Adrenal gland (tissue), 12 donors: ENCODE measurements around the gene TJP2. TPM values are rescaled to one million over a fixed set of nuclear protein-coding genes. Genes with fewer than 3 reads are reported as not detected.

Source experiments
- DNase-seq, 7 donors: peaks; one replicate each; pipeline ENCODE4 v3.0.0-alpha.2; 2019 to 2020
- H3K27ac ChIP-seq, 5 donors: fragments of 200-600 bp; sonication (generic) in 4 of 5; 1 replicate in 3 of 5; 2 replicates in 2 of 5; pipeline versions ENCODE4 v1.5.1 to v1.8.0; 2016 to 2020; ENCODE audit warnings: mild to moderate bottlenecking in 1 of 5
- H3K27me3 ChIP-seq: fragments of 200-600 bp; 2 replicates; pipeline ENCODE4 v1.8.0; 2021
- H3K36me3 ChIP-seq, 2 donors: fragments of 200-600 bp; replicated peaks in 1 of 2; 1 replicate in 1 of 2; 2 replicates in 1 of 2; pipeline versions ENCODE4 v1.5.1 to v1.8.0; 2018 to 2022
- H3K4me1 ChIP-seq, 2 donors: fragments of 200-600 bp; replicated peaks in 1 of 2; 1 replicate in 1 of 2; 2 replicates in 1 of 2; pipeline versions ENCODE4 v1.5.1 to v1.8.0; 2018 to 2021
- H3K4me3 ChIP-seq, 4 donors: fragments of 200-600 bp; sonication (generic) in 3 of 4; one replicate each; pipeline ENCODE4 v1.5.1; 2016 to 2018
- H3K9me3 ChIP-seq, 3 donors: fragments of 200-600 bp; sonication (generic) in 1 of 3; replicated peaks in 1 of 3; 1 replicate in 2 of 3; 2 replicates in 1 of 3; pipeline versions ENCODE4 v1.5.1 to v1.8.0; 2016 to 2021
- CTCF ChIP-seq, 6 experiments: fragments of 450-650 bp in 4 of 6; fragments of 200-600 bp in 2 of 6; sonication (generic) in 1 of 6; IDR thresholded peaks; 1 replicate in 5 of 6; 2 replicates in 1 of 6; pipeline versions ENCODE4 v1.5.1 to v1.8.0; 2016 to 2021; ENCODE audit warnings: antibody characterized with exemption in 6 of 6, mild to moderate bottlenecking in 2 of 6, moderate library complexity in 1 of 6
- POLR2A ChIP-seq, 2 donors: fragments of 450-650 bp; IDR thresholded peaks; one replicate each; pipeline ENCODE4 v1.6.1; 2017; ENCODE audit warnings: antibody characterized with exemption in 2 of 2, mild to moderate bottlenecking in 2 of 2, moderate library complexity in 1 of 2
- WGBS, 4 donors: extraction: QIAGEN DNeasy Blood & Tissue Kit in 2 of 4; methylation state at CpG; one replicate each; pipeline versions ENCODE4 v1.1.5 to v1.1.7; 2013 to 2017; 5-methylcytosine and 5-hydroxymethylcytosine counted together
- intact Hi-C, 2 donors: fragments of 100-400 bp; cut with DNase I; formaldehyde crosslinking; loops; one replicate each; pipeline versions ENCODE4 v1.14.1 to v1.15.0; 2022 to 2023
- polyA plus RNA-seq, 3 donors: library from polyadenylated mRNA; stranded (reverse); fragments of 200-250 nt in 2 of 3; fragments of 350-450 nt in 1 of 3; fragmentation: Illumina TruSeq in 1 of 3; extraction: RNeasy Lipid Tissue Mini Kit (QIAGEN cat#74804) in 1 of 3; gene quantifications; one replicate each; pipeline ENCODE4 v1.2.3, GENCODE V29; 2013 to 2014
- total RNA-seq, 9 donors: library from RNA; depleted of rRNA in 4 of 9; stranded (reverse); fragments of >200 nt in 4 of 9; fragments of 120-200 nt in 1 of 9; fragmentation: NEBNext Ultra II Directional in 1 of 9; extraction: Animal tissue kit (Norgen Biotek cat#: 25700) in 1 of 9; gene quantifications; one replicate each; pipeline versions ENCODE4 v1.1.0 to v1.2.4, GENCODE V29; 2013 to 2023
- donor health status: healthy with polysubstance abuse.
- donor health status: Bipolar disorder and iron deficiency.
- donor health status: DM: yes; HTN: yes; CAD: no.
- donor health status: DM: no; HTN: no; CAD: no.
- donor health status: DM: no; HTN: no; CAD: no.
- donor health status: DM: yes; HTN: yes; CAD: no.

The TJP2 gene
- total and polyA plus RNA-seq, 12 donors, result 14.5 to 108 (median 30.2) TPM

GRCh38 chr9:69151506-69151905 is 22.6 kb upstream of the TJP2 start:
- no peak for DNase-seq
- Histone ChIP-seq H3K4me3 (no peak overlapping the region), H3K27ac (no peak overlapping the region), H3K27me3 (no peaks in the 10 kb centered on the region), H3K4me1 (peaks cover 0 to 14% of the 10 kb centered on the region in 2 donors), H3K9me3 (no peaks in the 10 kb centered on the region), H3K36me3 (no peaks in the 10 kb centered on the region)
- no peak for TF ChIP-seq CTCF (IDR thresholded peaks at IDR 0.05)
- no peak for TF ChIP-seq POLR2A (IDR thresholded peaks at IDR 0.05)
- 93 to 99% (median 97%) methylated on average over 7 of the region's 7 CpGs for WGBS, 4 donors
- intact Hi-C loops, result no loop called here

DNA sequence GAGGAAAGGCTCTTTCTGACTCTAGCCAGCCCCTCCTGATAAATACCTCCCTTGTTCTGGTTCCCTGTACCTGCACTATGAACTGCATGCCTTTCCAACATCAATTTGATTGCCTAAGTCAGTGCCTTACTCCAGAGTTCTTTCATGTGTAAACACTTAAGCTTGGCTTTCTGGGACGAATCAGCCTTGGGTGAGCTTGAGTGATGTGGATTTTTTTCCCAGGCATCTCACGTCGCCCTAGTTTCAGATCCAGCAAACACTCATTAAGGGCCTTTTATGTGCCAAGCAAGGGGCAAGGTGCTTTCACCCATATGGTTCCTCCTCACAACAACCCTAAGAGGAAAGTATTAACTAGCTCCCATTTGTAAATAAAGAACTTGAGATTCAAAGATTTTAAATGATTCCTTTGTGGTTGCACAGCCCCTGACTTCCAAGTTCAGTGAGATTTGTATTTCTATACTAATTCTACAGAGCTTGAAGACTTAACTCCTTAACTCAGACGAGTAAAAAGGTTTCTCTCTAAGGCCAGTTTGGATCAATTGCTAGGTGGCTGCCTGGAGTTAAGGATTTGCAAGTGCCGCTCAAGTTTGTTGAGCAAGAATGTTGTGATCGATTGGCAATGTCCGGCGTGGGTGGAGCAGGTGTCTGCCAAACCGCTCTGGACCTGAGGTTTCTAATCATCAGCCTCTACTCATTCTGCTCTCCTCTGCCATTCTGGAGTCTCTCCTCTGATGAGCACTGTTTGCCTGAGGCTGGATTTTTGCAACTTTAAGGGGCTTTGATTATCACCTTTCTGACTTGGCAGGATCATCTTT is 20.2 kb upstream of the TJP2 start:
- peaks cover 0 to 14% of the 10 kb centered on the region in 2 donors for H3K4me1 ChIP-seq
- no peak overlapping the region for H3K27ac ChIP-seq
- no peak for TF ChIP-seq POLR2A (IDR thresholded peaks at IDR 0.05)
- TF ChIP-seq CTCF (IDR thresholded peaks at IDR 0.05), result no peak
- peak in 1 of 7 donors; percentile 6 for DNase-seq
- 88 to 95% (median 91%) methylated on average over 9 of the region's 9 CpGs for WGBS, 4 donors
- H3K27me3 ChIP-seq, result no peaks in the 10 kb centered on the region
- H3K4me3 ChIP-seq, result no peak overlapping the region
- no peaks in the 10 kb centered on the region for H3K36me3 ChIP-seq
- H3K9me3 ChIP-seq, result no peaks in the 10 kb centered on the region
- intact Hi-C loops, result no loop called here

GRCh38 chr9:69155341-69156030 is 18.6 kb upstream of the TJP2 start:
- no peaks in the 10 kb centered on the region for H3K9me3 ChIP-seq
- no peak for TF ChIP-seq CTCF (IDR thresholded peaks at IDR 0.05)
- no peak for TF ChIP-seq POLR2A (IDR thresholded peaks at IDR 0.05)
- H3K36me3 ChIP-seq, result no peaks in the 10 kb centered on the region
- peaks cover 0 to 8% of the 10 kb centered on the region in 2 donors for H3K4me1 ChIP-seq
- no peak overlapping the region for H3K27ac ChIP-seq
- H3K27me3 ChIP-seq, result no peaks in the 10 kb centered on the region
- intact Hi-C loops, result no loop called here
- H3K4me3 ChIP-seq, result no peak overlapping the region
- DNase-seq, result peak in 1 of 7 donors; percentile 4
- WGBS, 4 donors, result 88 to 95% (median 91%) methylated on average over 8 of the region's 8 CpGs

DNA sequence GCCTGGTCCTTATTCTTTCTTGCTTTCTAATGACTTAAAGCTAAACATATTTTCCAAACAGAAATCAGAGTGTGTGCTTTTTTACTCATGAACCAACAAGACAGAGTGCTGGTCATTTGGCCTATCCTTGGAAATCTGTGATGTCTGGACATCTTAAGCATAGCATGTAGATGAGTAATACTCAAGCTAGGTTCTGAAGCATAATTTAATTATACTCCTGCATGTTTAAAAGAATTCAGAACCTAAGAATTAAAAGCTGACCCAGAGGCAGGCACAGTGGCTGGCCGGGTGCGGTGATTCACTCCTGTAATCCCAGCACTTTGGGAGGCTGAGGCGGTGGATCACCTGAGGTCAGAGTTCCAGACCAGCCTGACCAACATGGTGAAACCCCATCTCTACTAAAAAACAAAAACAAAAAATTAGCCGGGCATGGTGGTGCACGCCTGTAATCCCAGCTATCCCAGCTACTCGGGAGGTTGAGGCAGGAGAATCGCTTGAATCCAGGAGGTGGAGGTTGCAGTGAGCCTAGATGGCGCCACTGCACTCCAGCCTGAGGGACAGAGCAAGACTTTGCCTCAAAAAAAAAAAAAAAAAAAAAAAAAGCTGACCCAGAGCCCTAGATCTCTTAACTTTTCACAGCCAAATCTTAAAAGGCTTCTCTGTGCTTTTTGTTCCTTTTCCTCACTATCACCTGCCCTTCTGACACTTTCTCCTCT is 16.2 kb upstream of the TJP2 start:
- intact Hi-C loops, result no loop called here
- H3K27ac ChIP-seq, result no peak overlapping the region
- H3K27me3 ChIP-seq, result no peaks in the 10 kb centered on the region
- peak in 4 of 7 donors; percentile 34 to 52 (median 40) for DNase-seq
- H3K4me3 ChIP-seq, result no peak overlapping the region
- WGBS, 4 donors, result 79 to 85% (median 81%) methylated on average over 8 of the region's 8 CpGs
- no peak for TF ChIP-seq POLR2A (IDR thresholded peaks at IDR 0.05)
- TF ChIP-seq CTCF (IDR thresholded peaks at IDR 0.05), result peak in 3 of 6 experiments; percentile 12 to 22 (median 18)
- no peaks in the 10 kb centered on the region for H3K4me1 ChIP-seq
- H3K36me3 ChIP-seq, result no peaks in the 10 kb centered on the region
- no peaks in the 10 kb centered on the region for H3K9me3 ChIP-seq
